GM18519 (cell line): ENCODE data around the gene PIP5K1B.
A peak's percentile ranks its signal among the peaks of the same experiment; 100 is the strongest.
"Not testable (repeated sequence)": the region's sequence is repeated elsewhere in the genome, so short reads cannot be mapped to it uniquely, and the experiment has no call there.

ENCODE experiments used
- ATAC-seq: cut with Tn5 transposase; IDR thresholded peaks from one replicate; pipeline ENCODE4 v1.9.1; 2021; ENCODE audit warnings: mild to moderate bottlenecking, moderate library complexity; ENCODE audit not compliant: unreplicated experiment, low FRiP score

PIP5K1B gene

GRCh38 chr9:68704814-68705530, at the start of gene PIP5K1B:
PIP5K1B (plus strand) TSS chr9:68705240; CDS start chr9:68822615, 117,375 bp downstream.
- peak; percentile 68 for ATAC-seq

- no peak for ATAC-seq
Measured at GRCh38 chr9:68664036-68664435, 41.0 kb upstream of the PIP5K1B start.

GRCh38 chr9:68668127-68668526, 36.9 kb upstream of the PIP5K1B start:
- ATAC-seq: no peak

GRCh38 chr9:68669218-68669617, 35.8 kb upstream of the PIP5K1B start:
- ATAC-seq: no peak

- ATAC-seq: no peak
Measured at GRCh38 chr9:68672215-68672614, 32.8 kb upstream of the PIP5K1B start.

- ATAC-seq: no peak
Measured at GRCh38 chr9:68672625-68673024, 32.4 kb upstream of the PIP5K1B start.

GRCh38 chr9:68678430-68678829, 26.6 kb upstream of the PIP5K1B start:
- ATAC-seq: no peak

GRCh38 chr9:68683433-68683832, 21.6 kb upstream of the PIP5K1B start:
- no peak for ATAC-seq

GRCh38 chr9:68685213-68685612, 19.8 kb upstream of the PIP5K1B start:
- ATAC-seq: no peak

- ATAC-seq: peak; percentile 60
Measured at GRCh38 chr9:68685770-68686169, 19.3 kb upstream of the PIP5K1B start.

- ATAC-seq: no peak
Measured at GRCh38 chr9:68690088-68690487, 15.0 kb upstream of the PIP5K1B start.

GRCh38 chr9:68692519-68692918, 12.5 kb upstream of the PIP5K1B start:
- ATAC-seq: no peak

- no peak for ATAC-seq
Measured at GRCh38 chr9:68694125-68694524, 10.9 kb upstream of the PIP5K1B start.

- no peak for ATAC-seq
Measured at GRCh38 chr9:68697851-68698250, 7.2 kb upstream of the PIP5K1B start.

GRCh38 chr9:68698943-68699509, 6.0 kb upstream of the PIP5K1B start:
- no peak for ATAC-seq

- ATAC-seq: not testable (repeated sequence)
Measured at GRCh38 chr9:68699625-68700024, 5.4 kb upstream of the PIP5K1B start.

GRCh38 chr9:68702493-68702892, 2.5 kb upstream of the PIP5K1B start:
- no peak for ATAC-seq

- ATAC-seq: no peak
Measured at GRCh38 chr9:68703672-68704071, 1.4 kb upstream of the PIP5K1B start.

- no peak for ATAC-seq
Measured at GRCh38 chr9:68704498-68704813, 584 bp upstream of the PIP5K1B start.

GRCh38 chr9:68705531-68706362, 707 bp downstream of the PIP5K1B start:
- no peak for ATAC-seq

GRCh38 chr9:68706363-68707201, 1.5 kb downstream of the PIP5K1B start:
- peak; percentile 34 for ATAC-seq
